Forelimb muscle (tissue), 1 donor: ENCODE data around the gene ZC3H15. TPM values are rescaled to one million over a fixed set of nuclear protein-coding genes. Genes with fewer than 3 reads are reported as not detected.
"Not testable (repeated sequence)": the region's sequence is repeated elsewhere in the genome, so short reads cannot be mapped to it uniquely, and the experiment has no call there.

ENCODE experiments used
- DNase-seq: peaks from one replicate; pipeline ENCODE4 v3.0.0-alpha.2; 2013; ENCODE audit warnings: low read depth
- polyA plus RNA-seq: library from polyadenylated mRNA; unstranded; fragments of 120-200 nt; gene quantifications from one replicate; pipeline ENCODE4 v1.2.1, GENCODE V29; 2013; ENCODE audit not compliant: insufficient read length

ZC3H15 gene
- polyA plus RNA-seq, 1 donor, result 73.3 TPM

DNA sequence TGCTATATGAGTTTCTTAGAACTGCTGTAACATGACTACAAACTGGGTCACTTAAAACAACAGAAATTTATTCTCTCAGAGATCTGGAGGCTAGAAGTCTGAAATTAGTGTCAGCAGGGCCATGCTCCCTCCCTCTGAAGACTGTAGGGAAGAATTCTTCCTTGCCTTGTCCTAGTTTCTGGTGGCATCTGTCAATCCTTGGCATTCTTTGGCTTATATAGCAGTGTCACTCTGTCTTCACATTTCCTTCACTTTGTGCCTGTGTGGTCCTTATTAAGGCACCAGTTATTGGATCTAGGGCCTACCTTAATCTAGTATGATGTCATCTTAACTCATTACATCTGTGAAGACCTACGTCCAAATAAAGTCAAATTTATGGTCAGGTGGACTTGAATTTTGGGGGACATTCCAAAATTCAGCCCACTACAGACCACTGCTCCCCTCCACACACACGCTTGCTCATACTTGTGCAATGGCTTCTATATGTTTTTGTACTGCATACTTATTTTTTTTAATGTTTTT, 7.6 kb downstream of the ZC3H15 start:
- DNase-seq, result no peak

DNA sequence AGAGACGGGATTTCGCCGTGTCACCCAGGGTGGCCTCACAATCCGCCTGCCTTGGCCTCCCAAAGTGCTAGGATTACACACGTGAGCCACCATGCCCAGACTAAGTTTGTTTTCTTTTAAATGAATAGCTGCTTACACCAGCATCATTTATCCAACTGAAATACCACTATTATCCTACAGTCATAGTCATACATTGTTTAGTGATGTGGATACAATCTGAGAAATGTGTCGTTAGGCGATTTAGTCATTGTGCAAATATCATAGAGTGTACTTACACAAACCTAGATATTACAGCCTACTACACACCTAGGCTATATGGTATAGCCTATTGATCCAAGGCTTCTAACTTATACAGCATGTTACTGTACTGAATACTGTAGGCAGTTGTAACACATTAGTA, 10.3 kb downstream of the ZC3H15 start:
- DNase-seq, result no peak

DNA sequence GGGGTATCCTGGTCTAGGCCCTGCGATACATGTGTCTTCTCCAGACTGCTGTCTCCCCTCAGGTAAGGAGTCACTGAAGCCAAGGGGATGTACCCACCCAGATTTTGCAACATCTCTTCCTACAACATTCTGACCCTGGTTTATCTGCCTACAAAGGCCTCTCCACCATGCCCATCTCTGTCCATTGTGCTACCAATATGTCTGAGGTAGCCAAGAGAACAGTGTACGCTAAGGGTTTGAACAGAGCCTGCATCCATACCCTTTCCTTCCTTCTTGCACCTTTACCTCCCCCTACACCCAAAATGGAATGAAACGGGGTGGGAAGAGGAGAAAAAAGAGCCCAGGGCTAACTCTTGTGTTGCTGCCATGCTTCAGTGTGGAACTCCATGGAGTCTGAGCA, 11.9 kb downstream of the ZC3H15 start:
- no peak for DNase-seq

DNA sequence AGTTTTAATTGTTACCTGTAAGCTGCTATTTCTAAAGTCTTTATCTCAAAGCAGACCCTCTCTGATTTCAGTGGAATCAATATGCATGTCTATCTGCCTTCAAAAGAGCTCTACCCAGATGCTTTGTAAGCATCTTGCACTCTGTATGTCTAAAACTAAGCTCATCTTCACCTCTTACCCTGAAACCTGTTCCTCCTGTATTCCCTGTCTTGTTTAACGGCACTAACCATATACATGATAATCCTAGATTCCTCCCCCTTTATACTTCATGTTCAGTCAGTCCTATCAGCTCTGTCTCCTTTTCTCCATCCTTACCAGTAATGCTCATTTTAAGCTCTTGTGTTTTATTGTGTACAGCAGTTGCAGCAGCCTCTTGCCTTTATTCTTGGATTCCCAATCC, 12.8 kb downstream of the ZC3H15 start:
- no peak for DNase-seq

DNA sequence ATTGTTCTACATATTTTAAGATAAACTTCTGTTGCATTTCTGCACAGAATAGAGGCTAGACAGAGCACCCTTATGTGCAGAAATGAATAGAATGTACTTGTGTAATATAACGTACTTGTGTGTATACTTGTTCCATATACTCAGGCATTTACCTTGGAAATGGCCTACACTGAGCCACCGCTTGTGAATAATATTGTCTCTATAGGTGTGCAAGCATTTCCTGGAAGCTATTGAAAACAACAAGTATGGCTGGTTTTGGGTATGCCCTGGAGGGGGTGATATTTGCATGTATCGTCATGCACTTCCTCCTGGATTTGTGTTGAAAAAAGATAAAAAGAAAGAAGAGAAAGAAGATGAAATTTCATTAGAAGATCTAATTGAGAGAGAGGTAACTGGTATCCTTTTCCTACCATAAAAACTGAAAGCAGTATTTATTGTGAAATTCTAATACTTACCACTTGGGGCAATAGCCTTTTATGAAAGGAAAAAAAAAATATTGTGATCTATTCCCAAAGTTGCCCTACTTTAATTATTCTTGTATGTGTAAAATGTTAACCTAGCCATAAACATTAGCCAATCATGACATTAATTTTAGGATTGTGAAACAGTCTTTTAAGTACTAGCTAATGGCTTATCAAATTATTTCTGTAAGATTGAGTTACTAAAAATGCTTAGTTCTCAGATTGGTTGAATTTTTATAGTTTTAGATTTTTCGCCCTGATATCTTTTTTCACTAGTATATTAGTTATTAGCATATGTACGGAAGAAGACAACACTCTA, 18.0 kb downstream of the ZC3H15 start:
- DNase-seq, result no peak

DNA sequence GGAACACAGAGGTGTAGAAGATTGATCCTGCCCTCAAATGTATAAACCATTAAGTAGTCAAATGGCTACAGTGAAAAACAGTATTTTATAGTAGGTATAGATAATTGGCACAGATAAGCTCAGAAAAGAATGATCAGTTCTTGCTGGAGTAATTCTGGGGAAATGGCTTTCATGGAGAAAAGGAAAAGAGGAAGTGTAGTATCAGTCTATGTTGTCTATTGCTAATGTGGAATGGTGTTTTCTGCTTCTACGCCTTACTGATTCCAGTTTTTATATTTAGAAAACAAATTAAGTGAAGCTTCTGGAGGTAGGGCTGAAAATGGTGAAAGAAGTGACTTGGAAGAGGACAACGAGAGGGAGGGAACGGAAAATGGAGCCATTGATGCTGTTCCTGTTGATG, 22.2 kb downstream of the ZC3H15 start:
- no peak for DNase-seq

DNA sequence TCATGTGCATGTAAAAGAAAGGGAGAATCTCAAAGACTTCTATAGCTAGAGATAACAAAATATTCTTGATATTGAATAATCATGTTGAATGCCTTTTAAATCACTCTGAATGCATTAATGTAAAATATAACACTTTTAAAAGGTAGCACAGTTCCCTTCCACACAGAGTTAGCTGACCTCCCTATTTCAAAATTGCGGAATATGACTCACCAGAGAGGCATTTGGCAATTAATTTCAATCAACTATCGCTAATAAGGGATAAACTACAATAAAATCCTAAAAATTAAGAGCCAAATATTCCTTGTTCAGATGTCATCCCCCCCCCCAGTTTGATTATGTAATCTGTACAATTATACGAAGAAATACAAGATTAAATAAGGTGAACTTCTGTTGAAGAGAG, 29.3 kb downstream of the ZC3H15 start:
- no peak for DNase-seq

DNA sequence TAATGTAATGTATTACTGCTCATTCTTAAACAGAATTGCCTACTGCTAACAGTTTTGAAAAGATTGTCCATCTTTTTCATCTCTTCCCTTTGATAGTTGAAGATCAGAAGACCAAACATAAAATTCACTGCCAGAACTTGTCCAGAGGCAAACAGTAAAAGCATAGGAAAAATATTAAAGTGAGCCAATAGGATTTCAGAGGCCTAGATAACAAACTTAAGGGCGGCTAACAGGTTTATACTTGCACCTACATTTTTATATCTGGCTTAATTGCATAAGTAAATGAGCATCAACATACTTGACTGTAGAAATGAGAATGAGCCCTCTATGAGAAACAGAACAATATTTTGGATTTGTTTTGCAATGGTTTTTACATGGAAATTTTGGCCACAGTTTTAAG, 30.3 kb downstream of the ZC3H15 start:
- DNase-seq, result no peak

DNA sequence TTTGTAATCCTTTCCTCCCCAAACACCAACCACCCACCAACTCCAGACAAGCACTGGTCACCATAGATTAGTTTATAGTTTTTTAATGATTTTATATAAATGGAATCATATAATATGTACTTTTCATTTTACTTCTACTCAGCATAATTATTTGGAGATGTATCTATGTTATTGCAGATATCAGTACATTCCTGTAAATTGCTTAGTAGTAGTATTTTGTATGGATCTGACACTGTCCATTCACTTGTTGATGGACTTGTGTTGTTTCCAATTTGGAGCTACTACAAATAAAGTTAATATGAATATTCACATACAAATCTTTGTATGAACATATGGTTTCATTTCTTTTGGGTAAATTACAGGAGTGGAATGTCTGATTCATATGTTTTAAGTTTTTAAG, 31.0 kb downstream of the ZC3H15 start:
- DNase-seq, result no peak

DNA sequence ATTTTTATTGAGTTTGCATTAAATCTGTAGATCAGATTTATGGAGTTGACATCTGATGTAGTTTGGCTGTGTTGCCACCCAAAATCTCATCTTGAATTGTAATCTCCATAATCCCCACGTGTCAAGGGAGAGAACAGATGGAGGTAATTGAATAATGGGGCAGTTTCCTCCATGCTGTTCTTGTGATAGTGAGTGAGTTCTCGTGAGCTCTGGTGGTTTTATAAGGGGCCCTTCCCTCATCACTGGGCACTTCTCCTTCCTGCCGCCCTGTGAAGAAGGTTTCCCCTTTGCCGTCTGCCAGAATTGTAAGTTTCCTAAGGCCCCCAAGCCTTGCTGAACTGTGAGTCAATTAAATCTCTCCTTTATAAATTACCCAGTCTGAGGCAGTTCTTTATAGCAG, 32.2 kb downstream of the ZC3H15 start:
- no peak for DNase-seq

DNA sequence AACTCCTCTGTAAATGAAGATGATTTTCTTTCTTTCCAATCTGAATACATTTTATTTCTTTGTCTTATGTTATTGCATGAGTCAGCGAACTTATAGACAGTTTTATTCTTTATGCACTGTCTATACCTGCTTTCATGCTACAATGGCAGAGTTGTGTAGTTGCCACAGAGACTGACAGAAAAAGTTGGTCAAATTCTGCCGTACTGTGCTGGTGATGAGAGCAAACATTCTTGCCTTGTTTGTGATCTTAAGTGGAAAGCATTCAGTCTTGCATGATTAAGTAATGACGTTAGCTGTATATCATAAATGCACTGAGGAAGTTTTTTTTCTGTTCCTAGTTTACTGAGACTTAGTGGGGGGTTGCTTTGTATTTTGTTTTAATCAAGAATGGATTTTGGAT, 32.9 kb downstream of the ZC3H15 start:
- DNase-seq, result no peak

DNA sequence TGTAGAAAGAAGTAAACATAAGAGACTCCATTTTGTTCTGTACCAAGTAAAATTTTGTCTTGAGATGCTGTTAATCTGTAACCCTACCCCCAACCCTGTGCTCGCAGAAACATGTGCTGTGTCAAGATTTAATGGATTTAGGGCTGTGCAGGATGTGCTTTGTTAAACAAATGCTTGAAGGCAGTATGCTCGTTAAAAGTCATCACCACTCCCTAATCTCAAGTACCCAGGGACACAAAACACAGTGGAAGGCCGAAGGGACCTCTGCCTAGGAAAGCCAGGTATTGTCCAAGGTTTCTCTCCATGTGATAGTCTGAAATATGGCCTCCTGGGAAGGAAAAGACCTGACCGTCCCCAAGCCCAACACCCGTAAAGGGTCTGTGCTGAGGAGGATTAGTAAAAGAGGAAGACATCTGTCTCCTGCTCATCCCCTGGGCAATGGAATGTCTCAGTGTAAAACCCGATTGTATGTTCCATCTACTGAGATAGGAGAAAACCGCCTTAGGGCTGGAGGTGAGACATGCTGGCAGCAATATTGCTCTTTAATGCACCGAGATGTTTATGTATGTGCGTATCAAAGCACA, 35.6 kb downstream of the ZC3H15 start:
- not testable (repeated sequence) for DNase-seq

DNA sequence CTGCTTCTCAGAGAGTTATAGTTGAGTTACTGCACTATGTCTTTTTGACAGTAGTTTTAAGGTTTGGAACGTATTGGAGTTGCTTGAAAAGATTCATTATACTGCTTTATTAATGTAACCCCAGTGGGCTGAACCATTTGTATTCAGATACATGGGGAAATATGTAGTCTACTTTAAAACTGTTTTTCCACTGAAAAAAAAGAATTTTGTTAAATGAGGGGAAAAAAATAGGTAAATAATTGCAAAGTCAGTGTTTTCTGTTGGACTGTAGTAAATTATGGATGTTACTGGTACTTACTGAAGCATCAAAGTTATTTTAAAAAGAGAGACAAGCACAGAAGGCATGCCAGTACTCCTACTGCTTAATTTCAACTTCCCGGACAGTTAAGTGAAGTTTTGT, 36.4 kb downstream of the ZC3H15 start:
- no peak for DNase-seq

DNA sequence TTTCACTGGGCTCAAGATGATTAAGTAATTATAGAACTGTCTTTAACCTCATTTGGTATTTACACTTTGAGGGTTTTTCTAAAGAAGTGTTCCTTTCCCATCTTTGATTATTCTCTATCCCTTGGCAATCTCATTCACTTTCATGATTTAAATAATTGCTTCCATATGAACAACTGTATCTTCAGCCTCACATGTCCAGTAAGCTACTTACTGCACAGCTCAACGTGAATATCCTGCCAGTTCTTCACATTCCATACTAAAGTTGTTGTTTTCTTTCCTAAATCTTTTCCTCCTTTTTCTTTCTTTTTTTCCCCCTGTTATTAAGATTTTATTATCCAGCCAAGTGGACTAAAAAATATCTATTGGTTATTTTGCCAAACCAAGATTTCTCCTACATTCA, 37.7 kb downstream of the ZC3H15 start:
- DNase-seq, result peak; percentile 31

DNA sequence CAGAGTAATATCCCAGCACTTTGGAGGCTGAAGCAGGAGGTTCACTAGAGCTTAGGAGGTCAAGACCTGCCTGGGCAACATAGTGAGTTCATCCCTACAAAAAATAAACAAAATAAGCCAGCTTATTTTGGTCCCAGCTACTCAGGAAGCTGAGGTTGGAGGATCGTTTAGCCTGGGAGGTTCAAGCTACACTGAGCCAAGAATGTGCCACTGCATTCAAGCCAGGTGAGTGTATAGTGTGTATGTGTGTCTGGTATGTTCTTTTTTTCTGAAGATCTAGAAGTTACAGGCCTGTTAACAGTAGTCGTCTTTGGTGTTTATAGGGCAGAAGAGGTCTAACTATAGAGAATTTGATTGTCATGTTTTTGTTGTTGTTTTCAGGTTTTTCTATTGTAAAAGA, 40.2 kb downstream of the ZC3H15 start:
- no peak for DNase-seq

DNA sequence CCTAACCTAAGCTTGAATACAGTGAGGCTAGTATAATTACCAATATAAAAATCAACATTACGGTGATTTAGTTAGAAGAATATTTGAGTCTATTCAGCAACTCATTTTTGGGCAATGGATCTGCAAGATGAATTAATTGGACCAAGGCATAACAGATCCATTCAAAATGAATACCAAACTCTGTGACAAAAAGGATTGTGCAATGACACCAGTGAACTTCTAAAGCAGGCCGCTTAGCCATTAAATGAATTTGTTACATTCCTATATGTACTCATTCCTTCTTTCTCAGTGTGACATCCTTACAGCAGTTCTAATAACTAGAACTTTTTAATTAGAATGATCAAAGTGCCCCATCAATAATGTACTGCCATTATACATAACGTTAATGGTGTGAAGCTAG, 44.3 kb downstream of the ZC3H15 start:
- no peak for DNase-seq

DNA sequence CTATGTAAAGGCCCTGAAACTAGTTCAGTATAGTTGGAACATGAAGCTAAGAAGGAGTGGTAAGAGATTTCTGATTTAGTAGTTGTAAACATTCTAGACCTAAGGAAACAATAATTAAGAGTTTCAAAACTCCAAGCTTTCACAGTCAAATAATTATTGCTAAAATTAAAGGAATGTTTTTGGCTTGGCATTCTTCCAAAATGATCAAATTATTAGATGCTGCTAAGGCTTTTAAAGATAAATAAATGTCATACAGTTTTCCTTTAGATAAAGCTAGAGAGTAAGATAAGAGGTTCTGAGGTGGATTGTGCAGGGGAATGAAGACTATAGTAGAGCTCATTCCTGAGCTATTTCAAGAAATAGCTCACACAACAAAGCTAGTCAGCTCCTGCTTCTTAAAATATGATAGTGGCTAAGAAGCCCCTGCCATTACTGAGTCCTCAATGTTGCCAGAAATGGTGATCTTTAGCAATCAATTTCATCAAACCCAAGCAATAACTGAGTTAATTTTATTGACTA, 45.3 kb downstream of the ZC3H15 start:
- no peak for DNase-seq

DNA sequence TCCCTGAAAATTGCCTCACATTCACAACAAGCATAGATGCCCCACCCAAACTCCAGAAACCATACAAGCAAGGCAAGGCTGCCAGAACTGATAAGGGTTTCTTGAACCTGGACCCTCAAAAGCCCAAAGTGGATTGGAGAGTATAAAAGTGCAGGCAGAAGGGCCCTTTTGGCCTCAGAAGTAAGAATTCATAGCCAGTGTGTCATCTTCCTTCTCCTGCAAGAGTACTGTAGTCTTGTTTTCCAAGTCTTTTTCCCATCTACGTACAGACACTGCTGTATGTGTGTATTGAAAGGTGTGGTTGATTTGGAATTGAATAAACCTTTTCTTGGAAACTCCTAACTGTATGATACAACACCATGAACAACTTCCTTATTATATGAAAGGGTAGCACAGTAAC, 46.8 kb downstream of the ZC3H15 start:
- DNase-seq, result no peak

DNA sequence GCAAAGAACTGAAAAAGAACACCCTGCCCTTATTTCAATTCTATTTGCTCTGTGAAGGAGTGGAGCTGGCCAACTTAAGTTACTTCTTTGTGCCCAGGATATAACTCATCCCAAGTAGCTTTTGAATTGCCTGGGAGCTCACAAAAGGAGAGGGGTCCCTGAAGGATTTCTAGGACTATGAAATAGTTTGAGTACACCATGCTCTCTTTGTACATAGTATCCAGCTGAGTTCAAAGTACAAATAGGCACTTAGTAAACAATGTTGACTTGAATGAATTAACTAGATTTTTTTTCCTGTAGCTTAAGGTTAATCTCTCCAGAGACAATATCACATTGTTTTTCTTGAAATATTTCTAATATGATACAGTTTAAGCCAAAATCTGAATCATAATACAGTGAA, 47.7 kb downstream of the ZC3H15 start:
- no peak for DNase-seq

DNA sequence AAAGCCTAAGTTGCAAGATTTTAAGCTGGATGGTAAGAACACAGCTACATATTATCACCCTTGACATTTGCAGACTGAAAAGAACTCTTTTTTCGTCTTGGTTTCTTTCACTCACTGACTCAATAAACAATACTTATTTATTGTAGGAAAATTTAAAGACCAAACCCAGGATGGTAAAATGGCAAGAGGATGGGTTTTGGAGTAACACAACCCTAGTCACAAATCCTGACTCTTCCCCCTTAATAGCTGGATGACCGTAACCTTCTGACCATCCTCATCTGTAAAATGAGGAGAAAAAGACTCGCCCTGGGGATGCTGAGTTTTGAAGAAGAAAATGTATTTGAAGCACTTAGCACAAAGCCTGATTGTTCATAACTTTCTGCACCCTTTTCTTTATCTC, 48.3 kb downstream of the ZC3H15 start:
- no peak for DNase-seq

DNA sequence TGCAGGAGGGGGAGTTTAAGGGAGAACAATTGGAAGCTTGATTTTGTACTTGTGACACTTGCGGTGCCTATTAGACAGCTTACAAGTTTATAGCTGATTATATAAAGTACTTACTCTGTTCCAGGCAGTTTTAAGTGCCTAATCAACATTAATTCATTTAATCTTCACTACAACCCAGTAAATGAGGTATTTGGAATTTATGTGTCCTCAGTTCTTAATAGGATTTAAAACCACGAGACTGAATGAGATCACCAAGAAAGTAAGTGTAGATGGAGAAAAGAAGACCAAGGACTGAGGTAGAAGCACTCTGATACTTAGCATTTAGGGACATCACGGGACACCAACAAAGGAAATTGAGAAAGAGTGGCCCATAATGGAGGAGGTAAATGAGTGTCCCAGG, 49.8 kb downstream of the ZC3H15 start:
- no peak for DNase-seq

DNA sequence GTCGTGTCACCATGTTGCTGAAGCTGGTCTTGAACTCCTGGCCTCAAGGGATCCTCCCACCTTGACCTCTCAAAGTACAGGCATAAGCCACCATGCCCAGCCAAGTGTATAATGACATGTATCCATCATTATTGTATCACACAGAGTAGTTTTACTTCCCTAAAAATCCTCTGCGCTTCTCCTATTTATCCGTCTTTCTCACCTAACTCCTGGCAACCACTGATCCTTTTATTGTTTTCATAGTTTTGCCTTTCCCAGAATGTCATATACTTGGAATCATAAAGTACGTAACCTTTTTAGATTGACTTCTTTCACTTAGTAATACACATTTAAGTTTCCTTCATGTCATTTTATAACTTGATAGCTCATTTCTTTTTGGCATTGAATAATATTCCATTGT, 51.0 kb downstream of the ZC3H15 start:
- DNase-seq, result no peak

DNA sequence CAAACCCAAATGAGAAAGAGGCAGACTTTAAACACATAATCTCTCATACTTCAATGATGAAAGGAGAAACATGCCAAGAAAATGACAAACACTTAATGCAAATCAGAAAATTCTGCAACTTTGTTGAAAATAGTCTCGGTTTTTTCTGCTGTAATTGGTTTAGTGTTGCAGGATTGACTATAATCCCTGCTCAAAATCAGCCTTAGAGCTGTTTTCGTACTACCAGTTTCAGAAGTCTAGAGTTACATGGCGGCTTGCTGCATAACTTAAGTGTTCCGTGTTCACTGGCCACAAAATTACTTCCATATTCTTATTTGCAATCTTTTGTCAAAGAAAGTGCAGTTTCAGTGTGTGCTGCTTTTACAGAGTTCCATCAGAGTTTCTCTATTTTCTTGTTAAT, 54.9 kb downstream of the ZC3H15 start:
- no peak for DNase-seq
